IMR-90 (cell line): Measurements from ENCODE around the gene ARMH3. TPM values are rescaled to one million over a fixed set of nuclear protein-coding genes. Genes with fewer than 3 reads are reported as not detected.

Experiments
- ATAC-seq: fragments of 200-7000 bp; cut with Tn5 transposase; 2 replicates; pipeline ENCODE4 v1.9.1; 2020; ENCODE audit warnings: low read depth, mild to moderate bottlenecking, moderate library complexity
- BruUV-seq: library from RNA; stranded (reverse); fragments of 400-500 nt; replicated peaks from 2 replicates; lab custom pipeline; 2021; lab: Mats Ljungman, UMichigan
- CTCF ChIA-PET: fragments of 300-600 bp; formaldehyde crosslinking; extraction: SDS; loops from one replicate; lab custom pipeline; 2021; ENCODE audit warnings: antibody characterized with exemption; lab: Yijun Ruan, JAX
- POLR2A ChIA-PET: fragments of 300-600 bp; sonication (Branson Sonifier 250); formaldehyde crosslinking; loops from one replicate; lab custom pipeline; 2022; ENCODE audit warnings: antibody characterized with exemption; ENCODE audit not compliant: unreplicated experiment; lab: Charles Lee
- DNase-seq: peaks from one replicate; pipeline ENCODE4 v3.0.0; 2013
- H2AFZ ChIP-seq: replicated peaks from 2 replicates; pipeline ENCODE3; 2013; ENCODE audit warnings: low read length, mild to moderate bottlenecking; ENCODE audit not compliant: poor library complexity
- H2AK5ac ChIP-seq: 2 replicates; pipeline ENCODE4 v1.6.1; 2013; ENCODE audit warnings: low read depth, low read length, inconsistent platforms
- H2AK9ac ChIP-seq: replicated peaks from 2 replicates; pipeline ENCODE3; 2013; ENCODE audit warnings: mild to moderate bottlenecking, low read depth, low read length, moderate library complexity; ENCODE audit not compliant: poor library complexity
- H2BK120ac ChIP-seq: 2 replicates; pipeline ENCODE4 v1.6.1; 2013; ENCODE audit warnings: low read depth, low read length, inconsistent platforms
- H2BK15ac ChIP-seq: 3 replicates; pipeline ENCODE4 v1.6.1; 2013; ENCODE audit warnings: low read depth, low read length, inconsistent platforms
- H2BK20ac ChIP-seq: 2 replicates; pipeline ENCODE4 v1.6.1; 2013; ENCODE audit warnings: low read depth, mild to moderate bottlenecking, inconsistent platforms, low read length, moderate library complexity
- H2BK5ac ChIP-seq: 2 replicates; pipeline ENCODE4 v1.6.1; 2013; ENCODE audit warnings: mild to moderate bottlenecking, low read depth, low read length, inconsistent platforms; ENCODE audit not compliant: poor library complexity, severe bottlenecking
- H3K14ac ChIP-seq: replicated peaks from 2 replicates; pipeline ENCODE4 v1.6.1; 2013; ENCODE audit warnings: low read depth, low read length, inconsistent platforms
- H3K18ac ChIP-seq: 2 replicates; pipeline ENCODE4 v1.6.1; 2013; ENCODE audit warnings: low read depth, low read length, control low read depth
- H3K23ac ChIP-seq: 2 replicates; pipeline ENCODE4 v1.6.1; 2013; ENCODE audit warnings: low read depth, low read length, inconsistent platforms
- H3K27ac ChIP-seq: 2 replicates; pipeline ENCODE4 v1.5.1; 2013; ENCODE audit warnings: mild to moderate bottlenecking, control low read depth, low read length; ENCODE audit not compliant: insufficient read depth
- H3K27me3 ChIP-seq: 2 replicates; pipeline ENCODE4 v1.6.1; 2013; ENCODE audit warnings: low read length; ENCODE audit not compliant: control insufficient read depth, insufficient read depth
- H3K36me3 ChIP-seq: 2 replicates; pipeline ENCODE4 v1.6.1; 2013; ENCODE audit warnings: low read length, mixed read lengths; ENCODE audit not compliant: control insufficient read depth, insufficient read depth
- H3K4ac ChIP-seq: 2 replicates; pipeline ENCODE4 v1.6.1; 2013; ENCODE audit warnings: low read depth, low read length, inconsistent platforms
- H3K4me1 ChIP-seq: 2 replicates; pipeline ENCODE4 v1.6.1; 2013; ENCODE audit warnings: low read length, mixed read lengths; ENCODE audit not compliant: control insufficient read depth, insufficient read depth
- H3K4me2 ChIP-seq: 2 replicates; pipeline ENCODE4 v1.6.1; 2013; ENCODE audit warnings: low read depth, mild to moderate bottlenecking, control low read depth, low read length, moderate library complexity
- H3K4me3 ChIP-seq: 2 replicates; pipeline ENCODE4 v1.5.1; 2013; ENCODE audit warnings: low read depth, mild to moderate bottlenecking, control low read depth, low read length, moderate library complexity; ENCODE audit not compliant: insufficient read depth
- H3K56ac ChIP-seq: 2 replicates; pipeline ENCODE4 v1.6.1; 2013; ENCODE audit warnings: low read length, inconsistent platforms; ENCODE audit not compliant: insufficient read depth; ENCODE audit errors: extremely low read depth
- H3K79me1 ChIP-seq, 2 experiments: 2 replicates each; pipeline ENCODE4 v1.6.1; 2013; ENCODE audit warnings: low read length in 2 of 2, inconsistent platforms in 1 of 2, low read depth in 1 of 2
- H3K9ac ChIP-seq: 2 replicates; pipeline ENCODE4 v1.6.1; 2013; ENCODE audit warnings: low read depth, low read length, control low read depth
- H3K9me1 ChIP-seq: 2 replicates; pipeline ENCODE4 v1.6.1; 2013; ENCODE audit warnings: low read length, inconsistent platforms; ENCODE audit not compliant: insufficient read depth
- H3K9me3 ChIP-seq: 2 replicates; pipeline ENCODE4 v1.6.1; 2013; ENCODE audit warnings: low read length; ENCODE audit not compliant: control insufficient read depth, insufficient read depth
- H4K20me1 ChIP-seq: 2 replicates; pipeline ENCODE4 v1.6.1; 2013; ENCODE audit warnings: low read length, inconsistent platforms; ENCODE audit not compliant: insufficient read depth
- H4K5ac ChIP-seq: 2 replicates; pipeline ENCODE4 v1.6.1; 2013; ENCODE audit warnings: mild to moderate bottlenecking, low read depth, low read length, control low read depth
- H4K8ac ChIP-seq, 2 experiments: 2 replicates each; pipeline ENCODE4 v1.6.1; 2013; ENCODE audit warnings: low read depth in 2 of 2, low read length in 2 of 2, control low read depth in 1 of 2, inconsistent platforms in 1 of 2
- H4K91ac ChIP-seq: 2 replicates; pipeline ENCODE4 v1.6.1; 2013; ENCODE audit warnings: low read depth, low read length, inconsistent platforms; ENCODE audit not compliant: insufficient read depth
- CHD1 ChIP-seq: IDR thresholded peaks from 2 replicates; pipeline ENCODE4 v1.6.1; 2012; ENCODE audit warnings: low read depth, low read length, improper control_type of control experiment
- ELK1 ChIP-seq: fragments of 150-350 bp; IDR thresholded peaks from 2 replicates; pipeline ENCODE4 v1.6.1; 2016; ENCODE audit warnings: low read depth, mild to moderate bottlenecking, low read length, moderate library complexity, borderline replicate concordance
- POLR2A ChIP-seq: IDR thresholded peaks from 2 replicates; pipeline ENCODE4 v1.6.1; 2012; ENCODE audit warnings: mild to moderate bottlenecking, low read depth, low read length
- RAD21 ChIP-seq: IDR thresholded peaks from 2 replicates; pipeline ENCODE4 v1.6.1; 2012; ENCODE audit warnings: low read length, improper control_type of control experiment
- RCOR1 ChIP-seq: IDR thresholded peaks from 2 replicates; pipeline ENCODE4 v1.6.1; 2012; ENCODE audit warnings: mild to moderate bottlenecking, low read length, improper control_type of control experiment; ENCODE audit not compliant: insufficient replicate concordance
- USF2 ChIP-seq: fragments of 150-350 bp; IDR thresholded peaks from 2 replicates; pipeline ENCODE4 v1.6.1; 2017; ENCODE audit warnings: mild to moderate bottlenecking, antibody characterized with exemption, low read length, low read depth
- WGBS, 2 experiments: methylation state at CpG; one replicate each; pipeline versions ENCODE4 v1.1.5 to v1.1.7; 2013; ENCODE audit warnings: missing lambda C conversion rate in 2 of 2; ENCODE audit not compliant: insufficient read length in 1 of 2; ENCODE audit errors: extremely low coverage in 2 of 2; 5-methylcytosine and 5-hydroxymethylcytosine counted together
- dilution Hi-C: fragments of 300-500 bp; cut with HindIII; formaldehyde crosslinking; loops from one replicate; pipeline ENCODE4 v1.14.3; 2018; ENCODE audit warnings: low sequenced_read_pairs; ENCODE audit not compliant: unreplicated experiment
- in situ Hi-C: fragments of 300-500 bp; cut with MboI; formaldehyde crosslinking; loops from 3 replicates; pipeline ENCODE4 v1.14.3; 2019; ENCODE audit warnings: low sequenced_read_pairs, inconsistent platforms, mixed read lengths
- intact Hi-C: fragments of 100-400 bp; cut with micrococcal nuclease; formaldehyde crosslinking; loops from 2 replicates; pipeline ENCODE4 v1.10.0; 2022
- polyA plus RNA-seq, 3 experiments: library from polyadenylated mRNA; depleted of rRNA; stranded (reverse); fragments of >200 nt; gene quantifications; 2 replicates each; pipeline ENCODE4 v1.2.3, GENCODE V29; 2012; ENCODE audit warnings: low replicate concordance in 1 of 3
- total RNA-seq: library from RNA; depleted of rRNA; stranded (reverse); fragments of >200 nt; gene quantifications from 2 replicates; pipeline ENCODE4 v1.2.3, GENCODE V29; 2012
- TF ChIP-seq, protein P1 (sequence below): conservative IDR thresholded peaks from 2 replicates; pipeline ENCODE4 v1.5.1; 2012; ENCODE audit warnings: mild to moderate bottlenecking, low read depth, low read length, improper control_type of control experiment

The ARMH3 gene
- total and polyA plus RNA-seq, 2 of the 4 experiments (the other 2 are of a cell fraction): 12.1 to 13.1 TPM

DNA sequence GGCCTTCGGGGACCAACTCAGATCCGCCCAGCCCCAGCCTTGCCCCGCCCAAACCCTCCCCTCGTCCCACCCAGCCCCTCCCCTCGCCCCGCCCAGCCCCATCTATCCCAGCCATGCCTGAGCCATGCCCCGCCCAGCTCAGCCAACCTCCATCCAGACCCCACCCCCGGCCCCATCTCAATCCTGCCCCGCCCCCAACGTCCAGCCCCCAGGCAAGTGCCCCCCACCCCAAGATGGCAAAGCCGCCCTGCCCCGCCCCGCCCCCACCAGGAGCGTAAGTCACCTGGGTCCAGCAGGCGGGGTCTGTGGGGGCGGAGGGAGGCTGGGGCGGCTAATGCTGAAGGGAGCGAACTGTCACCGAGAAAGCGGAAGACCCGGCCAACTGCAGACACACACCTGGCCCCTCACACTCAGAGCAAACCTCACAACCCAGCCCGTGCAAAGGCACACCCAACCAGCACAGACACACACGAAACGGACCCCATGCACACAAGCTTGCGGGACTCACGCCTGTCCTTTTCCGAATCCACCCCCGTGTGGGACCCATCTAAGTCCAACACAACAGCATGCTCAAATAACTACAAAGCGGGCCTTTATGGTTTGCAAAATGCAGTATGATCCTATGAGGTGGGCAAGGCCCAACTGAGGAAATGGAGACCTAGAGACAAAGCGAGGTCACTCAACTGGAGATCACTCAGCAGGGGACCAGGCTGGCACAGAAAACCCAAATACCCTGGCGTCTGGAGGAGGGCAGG is 226.2 kb downstream of the ARMH3 start:
- Histone ChIP-seq H3K4me3 (no peak overlapping the region), H3K4ac (0 out of 2 replicates have a peak overlapping the region, but pooled peaks have one; percentile 83), H3K27me3 (no peaks in the 10 kb centered on the region), H4K91ac (no peak overlapping the region), H3K36me3 (no peaks in the 10 kb centered on the region; the same call in 1 of the 2 replicates), H3K9me3 (no peaks in the 10 kb centered on the region), H4K5ac (no peak overlapping the region), H3K18ac (no peak overlapping the region), H3K9me1 (peaks cover 26% of the 10 kb centered on the region), H3K79me1 (peaks cover 0 to 25% of the 10 kb centered on the region in 2 experiments; a peak in 2 of 4 replicates), H4K8ac (peak overlapping the region; percentile 26 to 91; a peak in 2 of 4 replicates), H2BK15ac (no peak overlapping the region), H3K14ac (no peak overlapping the region), H2BK5ac (no peak overlapping the region), H2AFZ (peak overlapping the region; percentile 100), H2BK120ac (no peak overlapping the region), H2AK5ac (peak overlapping the region; percentile 51; the same call in 1 of the 2 replicates), H3K23ac (no peak overlapping the region), H3K56ac (no peak overlapping the region), H3K27ac (no peak overlapping the region), H2AK9ac (peak overlapping the region; percentile 98), H3K9ac (no peak overlapping the region), H3K4me2 (no peak overlapping the region; the same call in 1 of the 2 replicates), H3K4me1 (peaks cover 6% of the 10 kb centered on the region), H4K20me1 (peaks cover 8% of the 10 kb centered on the region), H2BK20ac (no peak overlapping the region; the same call in 1 of the 2 replicates)
- in situ Hi-C loops (no loop called here), dilution Hi-C loops (no loop called here), intact Hi-C loops (no loop called here)
- POLR2A ChIA-PET: no interaction called here
- TF ChIP-seq, protein P1, sequence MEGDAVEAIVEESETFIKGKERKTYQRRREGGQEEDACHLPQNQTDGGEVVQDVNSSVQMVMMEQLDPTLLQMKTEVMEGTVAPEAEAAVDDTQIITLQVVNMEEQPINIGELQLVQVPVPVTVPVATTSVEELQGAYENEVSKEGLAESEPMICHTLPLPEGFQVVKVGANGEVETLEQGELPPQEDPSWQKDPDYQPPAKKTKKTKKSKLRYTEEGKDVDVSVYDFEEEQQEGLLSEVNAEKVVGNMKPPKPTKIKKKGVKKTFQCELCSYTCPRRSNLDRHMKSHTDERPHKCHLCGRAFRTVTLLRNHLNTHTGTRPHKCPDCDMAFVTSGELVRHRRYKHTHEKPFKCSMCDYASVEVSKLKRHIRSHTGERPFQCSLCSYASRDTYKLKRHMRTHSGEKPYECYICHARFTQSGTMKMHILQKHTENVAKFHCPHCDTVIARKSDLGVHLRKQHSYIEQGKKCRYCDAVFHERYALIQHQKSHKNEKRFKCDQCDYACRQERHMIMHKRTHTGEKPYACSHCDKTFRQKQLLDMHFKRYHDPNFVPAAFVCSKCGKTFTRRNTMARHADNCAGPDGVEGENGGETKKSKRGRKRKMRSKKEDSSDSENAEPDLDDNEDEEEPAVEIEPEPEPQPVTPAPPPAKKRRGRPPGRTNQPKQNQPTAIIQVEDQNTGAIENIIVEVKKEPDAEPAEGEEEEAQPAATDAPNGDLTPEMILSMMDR: no peak
- TF ChIP-seq CHD1: no peak
- TF ChIP-seq RCOR1: no peak
- no peak for TF ChIP-seq POLR2A
- TF ChIP-seq ELK1: no peak
- TF ChIP-seq USF2: no peak
- no peak for TF ChIP-seq RAD21
- DNase-seq (no peak), ATAC-seq (no peak)
- CTCF ChIA-PET: no interaction called here
- BruUV-seq: no TSS peak
- 60% methylated on average over 1 of the region's 31 CpGs; no CpG with 5 or more reads in 1 of the 2 experiments for WGBS, 2 experiments
